Fibroblast of pulmonary artery (primary cell): ENCODE data around the gene FMO4.
A peak's percentile ranks its signal among the peaks of the same experiment; 100 is the strongest.
"Not testable (repeated sequence)": the region's sequence is repeated elsewhere in the genome, so short reads cannot be mapped to it uniquely, and the experiment has no call there.

ENCODE experiments used
- DNase-seq: peaks from one replicate; pipeline ENCODE4 v3.0.0-alpha.2; 2010; ENCODE audit warnings: low read depth
- H3K4me3 ChIP-seq: replicated peaks from 2 replicates; pipeline ENCODE4 v1.5.1; 2011; ENCODE audit warnings: low read depth, mild to moderate bottlenecking, control low read depth, low read length, moderate library complexity
- TF ChIP-seq, protein P1 (sequence below): IDR thresholded peaks from 2 replicates; pipeline ENCODE4 v1.5.1; 2011; ENCODE audit warnings: mild to moderate bottlenecking, control low read depth, low read length, inconsistent platforms; ENCODE audit errors: missing control alignments

Gene FMO4

GRCh38 chr1:171359731-171360527 is 45.9 kb downstream of the FMO4 start:
- TF ChIP-seq, protein P1, sequence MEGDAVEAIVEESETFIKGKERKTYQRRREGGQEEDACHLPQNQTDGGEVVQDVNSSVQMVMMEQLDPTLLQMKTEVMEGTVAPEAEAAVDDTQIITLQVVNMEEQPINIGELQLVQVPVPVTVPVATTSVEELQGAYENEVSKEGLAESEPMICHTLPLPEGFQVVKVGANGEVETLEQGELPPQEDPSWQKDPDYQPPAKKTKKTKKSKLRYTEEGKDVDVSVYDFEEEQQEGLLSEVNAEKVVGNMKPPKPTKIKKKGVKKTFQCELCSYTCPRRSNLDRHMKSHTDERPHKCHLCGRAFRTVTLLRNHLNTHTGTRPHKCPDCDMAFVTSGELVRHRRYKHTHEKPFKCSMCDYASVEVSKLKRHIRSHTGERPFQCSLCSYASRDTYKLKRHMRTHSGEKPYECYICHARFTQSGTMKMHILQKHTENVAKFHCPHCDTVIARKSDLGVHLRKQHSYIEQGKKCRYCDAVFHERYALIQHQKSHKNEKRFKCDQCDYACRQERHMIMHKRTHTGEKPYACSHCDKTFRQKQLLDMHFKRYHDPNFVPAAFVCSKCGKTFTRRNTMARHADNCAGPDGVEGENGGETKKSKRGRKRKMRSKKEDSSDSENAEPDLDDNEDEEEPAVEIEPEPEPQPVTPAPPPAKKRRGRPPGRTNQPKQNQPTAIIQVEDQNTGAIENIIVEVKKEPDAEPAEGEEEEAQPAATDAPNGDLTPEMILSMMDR = peak; percentile 25
- peak; percentile 17 for DNase-seq
- not testable (repeated sequence) for H3K4me3 ChIP-seq

DNA sequence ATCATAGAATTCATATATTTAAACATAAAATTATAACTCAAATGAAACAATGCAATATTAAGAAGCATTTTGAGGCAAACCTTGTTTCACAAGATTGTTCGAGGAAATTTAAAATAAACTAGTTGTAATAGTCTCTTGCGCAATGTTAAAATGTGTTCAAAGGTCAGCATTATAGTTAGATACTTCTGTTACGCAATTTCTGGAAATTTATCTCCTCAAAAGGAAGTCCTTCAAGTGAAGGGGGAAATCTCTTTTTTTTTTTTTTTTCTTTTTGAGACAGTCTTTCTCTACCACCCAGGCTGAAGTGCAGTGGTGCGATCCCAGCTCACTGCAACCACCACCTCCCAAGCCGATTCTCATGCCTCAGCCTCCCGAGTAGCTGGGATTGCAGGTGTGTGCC is 52.1 kb downstream of the FMO4 start:
- TF ChIP-seq, protein P1 = no peak
- H3K4me3 ChIP-seq = no peak overlapping the region

GRCh38 chr1:171366816-171367215 is 52.8 kb downstream of the FMO4 start:
- no peak overlapping the region for H3K4me3 ChIP-seq
- TF ChIP-seq, protein P1 = no peak
- no peak for DNase-seq

More for the DNA sequence above, 52.1 kb downstream of the FMO4 start:
- peak; percentile 72 for DNase-seq

- TF ChIP-seq, protein P1 = no peak
- H3K4me3 ChIP-seq = no peak overlapping the region
- DNase-seq = no peak
Observed at GRCh38 chr1:171367436-171367835, 53.5 kb downstream of the FMO4 start.

GRCh38 chr1:171372418-171373084 is 58.6 kb downstream of the FMO4 start:
- TF ChIP-seq, protein P1 = no peak
- DNase-seq = peak; percentile 47
- no peak overlapping the region for H3K4me3 ChIP-seq

- DNase-seq, H3K4me3 ChIP-seq: not testable (repeated sequence)
Observed at GRCh38 chr1:171373357-171374122, 59.6 kb downstream of the FMO4 start.

DNA sequence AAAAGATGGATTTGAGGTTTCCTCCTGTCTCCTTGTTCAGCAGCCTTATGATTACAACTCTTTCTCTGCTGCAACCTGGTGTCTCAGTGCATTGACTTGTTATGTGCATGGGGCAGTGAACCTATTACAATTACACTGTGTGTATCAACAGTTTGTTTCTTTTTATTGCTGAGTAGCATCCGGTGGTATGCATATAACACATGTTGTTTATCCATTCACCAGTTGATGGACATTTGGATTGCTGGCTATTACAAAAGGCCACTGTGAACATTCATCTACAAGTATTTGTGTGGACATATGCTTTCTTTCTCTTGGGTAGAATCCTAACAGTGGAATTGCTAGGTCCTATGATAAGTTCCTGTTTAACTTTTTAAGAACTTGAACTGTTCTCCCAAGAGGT is 65.9 kb downstream of the FMO4 start:
- TF ChIP-seq, protein P1 = no peak
- no peak overlapping the region for H3K4me3 ChIP-seq
- no peak for DNase-seq
